ENCODE measurements around the gene ATP11C. TPM values are rescaled to one million over a fixed set of nuclear protein-coding genes. Genes with fewer than 3 reads are reported as not detected.
"Not testable (repeated sequence)": the region's sequence is repeated elsewhere in the genome, so short reads cannot be mapped to it uniquely, and the experiment has no call there.

Gene ATP11C
- total RNA-seq, 1 donor from 2014 or later: 36.3 TPM

GRCh38 chrX:139856826-139857225 lies 76.0 kb downstream of the ATP11C start:
- DNase-seq (ENCODE audit: low spot score): not testable (repeated sequence)

GRCh38 chrX:139851730-139852129 lies 81.1 kb downstream of the ATP11C start:
- DNase-seq (ENCODE audit: low spot score): no peak

- no peak for DNase-seq (ENCODE audit: low spot score)
Measured at GRCh38 chrX:139850968-139851367, 81.9 kb downstream of the ATP11C start.

- DNase-seq (ENCODE audit: low spot score): no peak
Measured at GRCh38 chrX:139844884-139845283, 88.0 kb downstream of the ATP11C start.

- no peak for DNase-seq (ENCODE audit: low spot score)
Measured at GRCh38 chrX:139844163-139844562, 88.7 kb downstream of the ATP11C start.

- no peak for DNase-seq (ENCODE audit: low spot score)
Measured at GRCh38 chrX:139842326-139843185, 90.3 kb downstream of the ATP11C start.

GRCh38 chrX:139836335-139836734 lies 96.5 kb downstream of the ATP11C start:
- DNase-seq (ENCODE audit: low spot score): not testable (repeated sequence)

GRCh38 chrX:139834879-139835278 lies 98.0 kb downstream of the ATP11C start:
- DNase-seq (ENCODE audit: low spot score): no peak

- no peak for DNase-seq (ENCODE audit: low spot score)
Measured at GRCh38 chrX:139832718-139833309, 100.0 kb downstream of the ATP11C start.

GRCh38 chrX:139831675-139832456 lies 101.0 kb downstream of the ATP11C start:
- DNase-seq (ENCODE audit: low spot score): no peak

GRCh38 chrX:139831017-139831416 lies 101.8 kb downstream of the ATP11C start:
- DNase-seq (ENCODE audit: low spot score): no peak

GRCh38 chrX:139828830-139829229 lies 104.0 kb downstream of the ATP11C start:
- DNase-seq (ENCODE audit: low spot score): no peak

GRCh38 chrX:139828033-139828432 lies 104.8 kb downstream of the ATP11C start:
- DNase-seq (ENCODE audit: low spot score): no peak

GRCh38 chrX:139826065-139827044 lies 106.5 kb downstream of the ATP11C start:
- DNase-seq (ENCODE audit: low spot score): no peak

GRCh38 chrX:139825618-139826017 lies 107.2 kb downstream of the ATP11C start:
- no peak for DNase-seq (ENCODE audit: low spot score)

- no peak for DNase-seq (ENCODE audit: low spot score)
Measured at GRCh38 chrX:139823806-139824205, 109.0 kb downstream of the ATP11C start.

- DNase-seq (ENCODE audit: low spot score): no peak
Measured at GRCh38 chrX:139820358-139820984, 112.4 kb downstream of the ATP11C start.

- no peak for DNase-seq (ENCODE audit: low spot score)
Measured at GRCh38 chrX:139816204-139816603, 116.6 kb downstream of the ATP11C start.

- no peak for DNase-seq (ENCODE audit: low spot score)
Measured at GRCh38 chrX:139815771-139816170, 117.1 kb downstream of the ATP11C start.

GRCh38 chrX:139811942-139812629 lies 120.8 kb downstream of the ATP11C start:
- no peak for DNase-seq (ENCODE audit: low spot score)

Data from ureter (tissue), 1 donor.